Endothelial cell of umbilical vein (primary cell): ENCODE data around the gene AGBL4. TPM values are rescaled to one million over a fixed set of nuclear protein-coding genes. Genes with fewer than 3 reads are reported as not detected.

Experiments used
- BruUV-seq: library from RNA; stranded (reverse); fragments of 400-500 nt; replicated peaks from 2 replicates; lab custom pipeline; 2021; lab: Mats Ljungman, UMichigan
- CTCF ChIA-PET: fragments of 300-600, 350-600 bp; sonication (Branson Sonifier 250); formaldehyde crosslinking; loops from one replicate; lab custom pipeline; 2021; ENCODE audit warnings: antibody characterized with exemption, inconsistent platforms; lab: Charles Lee
- POLR2A ChIA-PET: fragments of 300-600, 350-600 bp; sonication (Branson Sonifier 250); formaldehyde crosslinking; loops from one replicate; lab custom pipeline; 2021; ENCODE audit warnings: antibody characterized with exemption, inconsistent platforms; lab: Charles Lee
- DNase-seq: peaks from one replicate; pipeline ENCODE4 v3.0.0-alpha.2; 2011; ENCODE audit warnings: low read depth, low spot score
- FAIRE-seq: peaks from 2 replicates; lab custom pipeline; 2011; peaks lifted over from hg19 to GRCh38; lab: Jason Lieb, UNC
- H2AFZ ChIP-seq: 2 replicates; pipeline ENCODE4 v1.6.0; 2012; ENCODE audit warnings: low read depth, low read length, control low read depth, inconsistent platforms
- H3K27ac ChIP-seq: 2 replicates; pipeline ENCODE4 v1.5.1; 2011; ENCODE audit warnings: low read depth, mild to moderate bottlenecking, control low read depth, low read length, moderate library complexity; ENCODE audit not compliant: insufficient read depth
- H3K27me3 ChIP-seq, 2 experiments: 2 replicates each; pipeline versions ENCODE4 v1.6.0 to v1.6.1; 2011; ENCODE audit warnings: low read length in 2 of 2, mixed read lengths in 1 of 2; ENCODE audit not compliant: control insufficient read depth in 2 of 2, insufficient read depth in 2 of 2
- H3K36me3 ChIP-seq, 2 experiments: 2 replicates in 1 of 2; 3 replicates in 1 of 2; pipeline ENCODE4 v1.5.1; 2011; ENCODE audit warnings: low read length in 2 of 2, mild to moderate bottlenecking in 1 of 2, moderate library complexity in 1 of 2; ENCODE audit not compliant: control insufficient read depth in 2 of 2, insufficient read depth in 2 of 2; ENCODE audit errors: extremely low read depth in 1 of 2
- H3K4me1 ChIP-seq: 3 replicates; pipeline ENCODE4 v1.5.1; 2011; ENCODE audit warnings: mild to moderate bottlenecking, low read length; ENCODE audit not compliant: control insufficient read depth, insufficient read depth; ENCODE audit errors: extremely low read depth
- H3K4me2 ChIP-seq: 2 replicates; pipeline ENCODE4 v1.6.1; 2011; ENCODE audit warnings: low read length, control low read depth, mixed read lengths; ENCODE audit not compliant: insufficient read depth
- H3K4me3 ChIP-seq, 3 experiments: fragments of 200-600 bp in 1 of 3; sonication (generic), shearing (Covaris generic) in 1 of 3; replicated peaks in 1 of 3; 2 replicates each; pipeline ENCODE4 v1.5.1; 2011 to 2016; ENCODE audit warnings: control low read depth in 3 of 3, low read length in 3 of 3, mild to moderate bottlenecking in 2 of 3, inconsistent platforms in 1 of 3, low read depth in 1 of 3, moderate library complexity in 1 of 3; ENCODE audit not compliant: insufficient read depth in 1 of 3
- H3K79me2 ChIP-seq: 2 replicates; pipeline ENCODE4 v1.6.0; 2012; ENCODE audit warnings: low read length, inconsistent platforms; ENCODE audit not compliant: control insufficient read depth, insufficient read depth
- H3K9ac ChIP-seq: replicated peaks from 2 replicates; pipeline ENCODE3; 2011; ENCODE audit warnings: low read length, control low read depth; ENCODE audit not compliant: insufficient read depth; ENCODE audit errors: extremely low read depth
- H3K9me1 ChIP-seq: replicated peaks from 3 replicates; pipeline ENCODE4 v1.6.0; 2011; ENCODE audit warnings: mild to moderate bottlenecking, low read length; ENCODE audit not compliant: control insufficient read depth, insufficient read depth; ENCODE audit errors: extremely low read depth
- H3K9me3 ChIP-seq: replicated peaks from 2 replicates; pipeline ENCODE4 v1.5.1; 2012; ENCODE audit warnings: low read length, inconsistent platforms; ENCODE audit not compliant: control insufficient read depth, insufficient read depth
- H4K20me1 ChIP-seq: replicated peaks from 2 replicates; pipeline ENCODE3; 2011; ENCODE audit warnings: mild to moderate bottlenecking, low read length; ENCODE audit not compliant: control insufficient read depth, insufficient read depth; ENCODE audit errors: extremely low read depth
- EZH2 ChIP-seq: IDR thresholded peaks from 2 replicates; pipeline ENCODE4 v1.6.1; 2012; ENCODE audit warnings: borderline replicate concordance, low read depth, mild to moderate bottlenecking, moderate library complexity, low read length, inconsistent platforms; ENCODE audit not compliant: severe bottlenecking
- FOS ChIP-seq: IDR thresholded peaks from 2 replicates; pipeline ENCODE4 v1.6.1; 2011; ENCODE audit warnings: mild to moderate bottlenecking, low read length, moderate library complexity, borderline replicate concordance; ENCODE audit not compliant: insufficient read depth
- GATA2 ChIP-seq: IDR thresholded peaks from 2 replicates; pipeline ENCODE4 v1.7.0; 2011; ENCODE audit warnings: low read depth, mild to moderate bottlenecking, moderate library complexity, mixed read lengths, low read length; ENCODE audit not compliant: insufficient read length, insufficient read depth
- JUN ChIP-seq: IDR thresholded peaks from 2 replicates; pipeline ENCODE4 v1.6.1; 2011; ENCODE audit warnings: borderline replicate concordance, low read depth; ENCODE audit not compliant: insufficient read length, insufficient read depth
- MYC ChIP-seq: IDR thresholded peaks from one replicate; pipeline ENCODE4 v1.6.1; 2011; ENCODE audit warnings: mild to moderate bottlenecking, low read depth, low read length
- POLR2A ChIP-seq: IDR thresholded peaks from 2 replicates; pipeline ENCODE4 v1.6.1; 2012; ENCODE audit warnings: low read depth, mild to moderate bottlenecking, control low read depth, low read length
- POLR2AphosphoS5 ChIP-seq: IDR thresholded peaks from 2 replicates; pipeline ENCODE4 v1.6.1; 2012; ENCODE audit warnings: low read depth, mild to moderate bottlenecking, control low read depth, low read length, moderate library complexity; ENCODE audit not compliant: insufficient read depth
- dilution Hi-C: fragments of 300-500 bp; cut with MboI; formaldehyde crosslinking; loops from one replicate; pipeline ENCODE4 v1.15.0; 2019; ENCODE audit warnings: low sequenced_read_pairs; ENCODE audit not compliant: extremely low pct_ligation_motif_present
- intact Hi-C: fragments of 100-400 bp; cut with micrococcal nuclease; formaldehyde crosslinking; loops from one replicate; pipeline ENCODE4 v1.10.0; 2022
- polyA plus RNA-seq, 4 experiments: library from polyadenylated mRNA; depleted of rRNA in 3 of 4; stranded (reverse) in 3 of 4; unstranded in 1 of 4; fragments of >200 nt; gene quantifications; 2 replicates each; pipeline versions ENCODE4 v1.2.1 to v1.2.3, GENCODE V29; 2011 to 2012; ENCODE audit warnings: missing spikeins in 1 of 4
- total RNA-seq: library from RNA; stranded (reverse); gene quantifications from 2 replicates; pipeline ENCODE4 v1.2.3, GENCODE V29; 2021
- TF ChIP-seq, protein P1 (sequence below): IDR thresholded peaks from 2 replicates; pipeline ENCODE4 v1.6.1; 2011; ENCODE audit not compliant: insufficient read depth, insufficient read length
- TF ChIP-seq, protein P2 (sequence below), 2 donors: IDR thresholded peaks; 1 replicate in 1 of 2; 2 replicates in 1 of 2; pipeline ENCODE4 v1.5.1; 2011; ENCODE audit warnings: low read length in 2 of 2, mild to moderate bottlenecking in 2 of 2, moderate library complexity in 2 of 2, control low read depth in 1 of 2, inconsistent platforms in 1 of 2, low read depth in 1 of 2; ENCODE audit not compliant: insufficient read depth in 1 of 2; ENCODE audit errors: extremely low read depth in 1 of 2

AGBL4 gene
- total and polyA plus RNA-seq, 2 donors (not counting 3 experiments of a cell fraction or from before 2014, with no cell fraction given), result not detected

DNA sequence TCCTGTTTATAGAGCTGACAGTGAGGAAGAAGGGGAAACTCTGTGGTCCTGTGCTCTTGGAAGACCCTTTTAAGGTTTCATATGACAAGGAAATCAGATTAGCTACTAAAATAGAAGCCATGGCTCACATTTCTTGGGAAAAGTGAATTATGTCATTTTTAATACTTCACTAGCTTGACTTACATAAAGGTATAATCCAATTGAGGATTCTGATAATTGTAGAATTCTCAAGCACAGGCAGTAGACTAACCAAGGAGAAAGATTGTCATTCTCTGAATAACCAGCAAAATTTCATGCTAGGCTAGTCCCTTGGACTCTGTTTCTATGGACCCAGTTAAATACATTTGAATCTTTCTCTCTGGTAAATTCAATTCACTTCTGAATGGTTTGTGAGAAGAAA, 634.1 kb downstream of the AGBL4 start:
- H2AFZ ChIP-seq, result no peak overlapping the region
- no peaks in the 10 kb centered on the region for H4K20me1 ChIP-seq
- no peaks in the 10 kb centered on the region for H3K36me3 ChIP-seq
- H3K9me3 ChIP-seq, result peaks cover 1% of the 10 kb centered on the region
- no peak overlapping the region for H3K4me2 ChIP-seq
- no peak overlapping the region for H3K4me3 ChIP-seq
- POLR2A ChIA-PET, result no interaction called here
- CTCF ChIA-PET, result no interaction called here
- no peak overlapping the region for H3K9ac ChIP-seq
- no peaks in the 10 kb centered on the region for H3K9me1 ChIP-seq
- BruUV-seq, result no TSS peak
- H3K27ac ChIP-seq, result no peak overlapping the region
- H3K79me2 ChIP-seq, result no peaks in the 10 kb centered on the region
- FAIRE-seq, result no peak
- TF ChIP-seq FOS (no peak), GATA2 (no peak), JUN (no peak), POLR2A (no peak), EZH2 (no peak), POLR2AphosphoS5 (no peak), MYC (no peak)
- TF ChIP-seq, protein P1, sequence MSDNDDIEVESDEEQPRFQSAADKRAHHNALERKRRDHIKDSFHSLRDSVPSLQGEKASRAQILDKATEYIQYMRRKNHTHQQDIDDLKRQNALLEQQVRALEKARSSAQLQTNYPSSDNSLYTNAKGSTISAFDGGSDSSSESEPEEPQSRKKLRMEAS, result no peak
- TF ChIP-seq, protein P2, sequence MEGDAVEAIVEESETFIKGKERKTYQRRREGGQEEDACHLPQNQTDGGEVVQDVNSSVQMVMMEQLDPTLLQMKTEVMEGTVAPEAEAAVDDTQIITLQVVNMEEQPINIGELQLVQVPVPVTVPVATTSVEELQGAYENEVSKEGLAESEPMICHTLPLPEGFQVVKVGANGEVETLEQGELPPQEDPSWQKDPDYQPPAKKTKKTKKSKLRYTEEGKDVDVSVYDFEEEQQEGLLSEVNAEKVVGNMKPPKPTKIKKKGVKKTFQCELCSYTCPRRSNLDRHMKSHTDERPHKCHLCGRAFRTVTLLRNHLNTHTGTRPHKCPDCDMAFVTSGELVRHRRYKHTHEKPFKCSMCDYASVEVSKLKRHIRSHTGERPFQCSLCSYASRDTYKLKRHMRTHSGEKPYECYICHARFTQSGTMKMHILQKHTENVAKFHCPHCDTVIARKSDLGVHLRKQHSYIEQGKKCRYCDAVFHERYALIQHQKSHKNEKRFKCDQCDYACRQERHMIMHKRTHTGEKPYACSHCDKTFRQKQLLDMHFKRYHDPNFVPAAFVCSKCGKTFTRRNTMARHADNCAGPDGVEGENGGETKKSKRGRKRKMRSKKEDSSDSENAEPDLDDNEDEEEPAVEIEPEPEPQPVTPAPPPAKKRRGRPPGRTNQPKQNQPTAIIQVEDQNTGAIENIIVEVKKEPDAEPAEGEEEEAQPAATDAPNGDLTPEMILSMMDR (IDR thresholded peaks at IDR 0.05; ENCODE audit: extremely low read depth in 1 of 2, insufficient read depth in 1 of 2, low read depth in 1 of 2, low read length in 2 of 2), result no peak
- no peak for DNase-seq
- H3K27me3 ChIP-seq, result no peaks in the 10 kb centered on the region
- H3K4me1 ChIP-seq, result no peaks in the 10 kb centered on the region
- intact Hi-C loops, result no loop called here
- dilution Hi-C loops, result no loop called here
